Measurements from ENCODE around the gene PTPN21. TPM values are rescaled to one million over a fixed set of nuclear protein-coding genes. Genes with fewer than 3 reads are reported as not detected.
A peak's percentile ranks its signal among the peaks of the same experiment; 100 is the strongest.

The PTPN21 gene
- polyA plus RNA-seq, 2 of the 4 experiments (the other 2 are of a cell fraction) = 6.5 to 8.3 TPM

GRCh38 chr14:88422919-88423650 lies 131.7 kb downstream of the PTPN21 start:
- no peak for FAIRE-seq
- POLR2A ChIA-PET = no interaction called here
- 0 out of 6 replicates have a peak, but pooled peaks of 1 of the 2 experiments have one; percentile 41 for ATAC-seq
- Histone ChIP-seq H3K9me3 (peaks cover 7% of the 10 kb centered on the region; the same call in 2 of the 3 replicates), H3K4me3 (no peak overlapping the region), H3K4me2 (no peak overlapping the region), H3K4me1 (no peaks in the 10 kb centered on the region), H3K27ac (no peak overlapping the region)
- 68% methylated on average over 3 of the region's 3 CpGs for WGBS (ENCODE audit: missing lambda C conversion rate)
- TF ChIP-seq ZC3H11A (IDR thresholded peaks at IDR 0.05) = no peak
- DNase-seq (ENCODE audit: low read depth in 1 of 2, low spot score in 1 of 2) = no peak
- CTCF ChIA-PET = no interaction called here

GRCh38 chr14:88422047-88422446 lies 132.8 kb downstream of the PTPN21 start:
- no peak overlapping the region for H3K4me3 ChIP-seq
- POLR2A ChIA-PET = no interaction called here
- DNase-seq (ENCODE audit: low read depth in 1 of 2, low spot score in 1 of 2) = no peak
- no peak for FAIRE-seq
- H3K9me3 ChIP-seq = peaks cover 17% of the 10 kb centered on the region; the same call in 2 of the 3 replicates
- no peak for ATAC-seq
- no peak for TF ChIP-seq HMGXB4 (CRISPR knock-in tag; IDR thresholded peaks at IDR 0.05; ENCODE audit: borderline replicate concordance)
- no peak for TF ChIP-seq MAFK (IDR thresholded peaks at IDR 0.05; ENCODE audit: partially characterized antibody)
- TF ChIP-seq HDAC2 (IDR thresholded peaks at IDR 0.05) = no peak
- TF ChIP-seq, protein P1, sequence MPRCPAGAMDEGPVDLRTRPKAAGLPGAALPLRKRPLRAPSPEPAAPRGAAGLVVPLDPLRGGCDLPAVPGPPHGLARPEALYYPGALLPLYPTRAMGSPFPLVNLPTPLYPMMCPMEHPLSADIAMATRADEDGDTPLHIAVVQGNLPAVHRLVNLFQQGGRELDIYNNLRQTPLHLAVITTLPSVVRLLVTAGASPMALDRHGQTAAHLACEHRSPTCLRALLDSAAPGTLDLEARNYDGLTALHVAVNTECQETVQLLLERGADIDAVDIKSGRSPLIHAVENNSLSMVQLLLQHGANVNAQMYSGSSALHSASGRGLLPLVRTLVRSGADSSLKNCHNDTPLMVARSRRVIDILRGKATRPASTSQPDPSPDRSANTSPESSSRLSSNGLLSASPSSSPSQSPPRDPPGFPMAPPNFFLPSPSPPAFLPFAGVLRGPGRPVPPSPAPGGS (IDR thresholded peaks at IDR 0.05) = no peak
- TF ChIP-seq PBX3 (IDR thresholded peaks at IDR 0.05) = no peak
- no peak for TF ChIP-seq KDM1A (IDR thresholded peaks at IDR 0.05; ENCODE audit: low read depth)
- H3K4me1 ChIP-seq = no peaks in the 10 kb centered on the region
- CTCF ChIA-PET = no interaction called here
- no peak overlapping the region for H3K4me2 ChIP-seq
- no peak overlapping the region for H3K27ac ChIP-seq

- ChIA-PET POLR2A (no interaction called here), CTCF (no interaction called here)
- no peak overlapping the region for H3K27ac ChIP-seq
- ATAC-seq (no peak), DNase-seq (ENCODE audit: low read depth in 1 of 2, low spot score in 1 of 2) (no peak), FAIRE-seq (no peak)
- H3K4me3 ChIP-seq = no peak overlapping the region
- no peak for TF ChIP-seq HOXB5 (CRISPR knock-in tag; IDR thresholded peaks at IDR 0.05)
- TF ChIP-seq MAX (IDR thresholded peaks at IDR 0.05) = no peak
- TF ChIP-seq JUNB (IDR thresholded peaks at IDR 0.05) = no peak
- TF ChIP-seq E2F6 (IDR thresholded peaks at IDR 0.05; ENCODE audit: borderline replicate concordance, low read depth) = no peak
- no peak for TF ChIP-seq HES2 (IDR thresholded peaks at IDR 0.05)
- no peak for TF ChIP-seq FOXS1 (CRISPR knock-in tag; IDR thresholded peaks at IDR 0.05)
- no peak for TF ChIP-seq ZFP36 (IDR thresholded peaks at IDR 0.05; ENCODE audit: borderline replicate concordance, partially characterized antibody)
- no peak for TF ChIP-seq PBX3 (IDR thresholded peaks at IDR 0.05)
- TF ChIP-seq HOXB13 (CRISPR knock-in tag; IDR thresholded peaks at IDR 0.05; ENCODE audit: low read depth) = no peak
- no peak for TF ChIP-seq CEBPB (IDR thresholded peaks at IDR 0.05)
- TF ChIP-seq JUN (IDR thresholded peaks at IDR 0.05) = no peak
- no peak for TF ChIP-seq CHD4 (IDR thresholded peaks at IDR 0.05; ENCODE audit: borderline replicate concordance)
- TF ChIP-seq USF2 (IDR thresholded peaks at IDR 0.05) = no peak
- TF ChIP-seq CTCF (IDR thresholded peaks at IDR 0.05) = no peak
- no peak for TF ChIP-seq MYC (IDR thresholded peaks at IDR 0.05; ENCODE audit: borderline replicate concordance, low read length)
- 97% methylated on average over 4 of the region's 4 CpGs for WGBS (ENCODE audit: missing lambda C conversion rate)
- H3K4me2 ChIP-seq = no peak overlapping the region
- peaks cover 17% of the 10 kb centered on the region; the same call in 2 of the 3 replicates for H3K9me3 ChIP-seq
- no peaks in the 10 kb centered on the region for H3K4me1 ChIP-seq
Observed at GRCh38 chr14:88421286-88421685, 133.5 kb downstream of the PTPN21 start.
